OCI-LY1 (cell line): Measurements from ENCODE around the gene ANKDD1B.

Experiments
- CTCF ChIP-seq: fragments of 200-600 bp; sonication (generic), shearing (Covaris generic); IDR thresholded peaks from 2 replicates; pipeline ENCODE4 v1.5.1; 2017; ENCODE audit warnings: mild to moderate bottlenecking, antibody characterized with exemption, low read length, moderate library complexity, mixed read lengths
- EZH2 ChIP-seq: fragments of 200-600 bp; sonication (generic), shearing (Covaris generic); IDR thresholded peaks from 2 replicates; pipeline ENCODE4 v1.8.0; 2017; ENCODE audit warnings: borderline replicate concordance, mixed run types, mild to moderate bottlenecking, antibody characterized with exemption, low read length, moderate library complexity, mixed read lengths

GRCh38 chr5:75627801-75628200 lies 16.5 kb downstream of the ANKDD1B start:
- TF ChIP-seq CTCF, result no peak
- no peak for TF ChIP-seq EZH2
